HepG2 (cell line): Measurements from ENCODE around the gene PPP2R5C. TPM values are rescaled to one million over a fixed set of nuclear protein-coding genes. Genes with fewer than 3 reads are reported as not detected.

Experiments
- ERF ChIP-seq: IDR thresholded peaks from 2 replicates; pipeline ENCODE4 v1.6.1; 2018; ENCODE audit warnings: missing biosample characterization, missing genetic modification reagents
- HDAC6 ChIP-seq: fragments of 200-600 bp; sonication (generic); IDR thresholded peaks from 2 replicates; pipeline ENCODE4 v1.7.0; 2017; ENCODE audit warnings: mild to moderate bottlenecking, antibody characterized with exemption, low read length, low read depth
- HIVEP1 ChIP-seq: sonication (generic); formaldehyde crosslinking; IDR thresholded peaks from 2 replicates; pipeline ENCODE4 v1.4.0; 2020; ENCODE audit warnings: mild to moderate bottlenecking, missing genetic modification reagents
- HOXA9 ChIP-seq: sonication (generic); formaldehyde crosslinking; IDR thresholded peaks from 2 replicates; pipeline ENCODE4 v1.8.1; 2022; ENCODE audit warnings: missing genetic modification reagents, mild to moderate bottlenecking, moderate library complexity, borderline replicate concordance
- MEIS2 ChIP-seq: sonication (generic); formaldehyde crosslinking; IDR thresholded peaks from 2 replicates; pipeline ENCODE4 v1.9.0; 2021; ENCODE audit warnings: mild to moderate bottlenecking, missing genetic modification reagents
- MIER2 ChIP-seq: IDR thresholded peaks from 2 replicates; pipeline ENCODE4 v1.6.1; 2016; ENCODE audit warnings: missing biosample characterization, missing genetic modification reagents
- NPAS2 ChIP-seq: sonication (generic); formaldehyde crosslinking; IDR thresholded peaks from 2 replicates; pipeline ENCODE4 v1.8.0; 2022; ENCODE audit warnings: mild to moderate bottlenecking, missing genetic modification reagents, borderline replicate concordance
- NR1H2 ChIP-seq: sonication (generic); formaldehyde crosslinking; IDR thresholded peaks from 2 replicates; pipeline ENCODE4 v1.8.1; 2022; ENCODE audit warnings: low read depth, missing genetic modification reagents, borderline replicate concordance
- TBX2 ChIP-seq: sonication (generic); formaldehyde crosslinking; IDR thresholded peaks from 2 replicates; pipeline ENCODE4 v1.5.0; 2020; ENCODE audit warnings: missing genetic modification reagents, mild to moderate bottlenecking, borderline replicate concordance
- TMF1 ChIP-seq: sonication (generic); formaldehyde crosslinking; IDR thresholded peaks from 2 replicates; pipeline ENCODE4 v1.8.1; 2022; ENCODE audit warnings: low read depth, missing genetic modification reagents
- ZNF33A ChIP-seq: sonication (generic); formaldehyde crosslinking; IDR thresholded peaks from 2 replicates; pipeline ENCODE4 v1.5.1; 2020; ENCODE audit warnings: missing genetic modification reagents, mild to moderate bottlenecking, moderate library complexity, borderline replicate concordance
- ZNF460 ChIP-seq: sonication (generic); formaldehyde crosslinking; IDR thresholded peaks from 2 replicates; pipeline ENCODE4 v1.5.1; 2020; ENCODE audit warnings: missing genetic modification reagents, mild to moderate bottlenecking, borderline replicate concordance
- ZNF619 ChIP-seq: sonication (generic); formaldehyde crosslinking; IDR thresholded peaks from 2 replicates; pipeline ENCODE4 v1.4.0; 2020; ENCODE audit warnings: mild to moderate bottlenecking, missing genetic modification reagents
- polyA plus RNA-seq, 8 experiments: library from polyadenylated mRNA; depleted of rRNA in 3 of 8; stranded (reverse) in 7 of 8; unstranded in 1 of 8; fragments of >200 nt; fragmentation: Illumina TruSeq in 4 of 8; extraction: Trizol in 4 of 8; gene quantifications; 2 replicates each; pipeline versions ENCODE4 v1.2.1 to v1.2.3, GENCODE V29; 2011 to 2016; ENCODE audit warnings: low read depth in 4 of 8, missing spikeins in 1 of 8, mixed read lengths in 1 of 8; ENCODE audit not compliant: insufficient read depth in 1 of 8
- total RNA-seq, 5 experiments: library from RNA; depleted of rRNA; stranded (reverse); fragments of >200 nt; fragmentation: Illumina TruSeq; extraction: Trizol; gene quantifications; 2 replicates each; pipeline ENCODE4 v1.2.3, GENCODE V29; 2016; ENCODE audit warnings: low read depth in 1 of 5
- TF ChIP-seq, protein P1 (sequence below): IDR thresholded peaks from 2 replicates; pipeline ENCODE4 v1.6.1; 2016; ENCODE audit warnings: low read depth
- TF ChIP-seq, protein P2 (sequence below): sonication (generic); formaldehyde crosslinking; IDR thresholded peaks from 2 replicates; pipeline ENCODE4 v1.4.0; 2020; ENCODE audit warnings: missing genetic modification reagents
- TF ChIP-seq, protein P3 (sequence below): IDR thresholded peaks from 2 replicates; pipeline ENCODE4 v1.6.1; 2016; ENCODE audit warnings: low read depth, borderline replicate concordance
- TF ChIP-seq, protein P4 (sequence below): sonication (generic); formaldehyde crosslinking; IDR thresholded peaks from 2 replicates; pipeline ENCODE4 v1.4.0; 2020; ENCODE audit warnings: low read depth, mild to moderate bottlenecking, missing genetic modification reagents
- TF ChIP-seq, protein P5 (sequence below): IDR thresholded peaks from 2 replicates; pipeline ENCODE4 v1.6.1; 2016; ENCODE audit warnings: low read depth, control low read depth
- TF ChIP-seq, protein P6 (sequence below): sonication (generic); formaldehyde crosslinking; IDR thresholded peaks from 2 replicates; pipeline ENCODE4 v1.8.1; 2023; ENCODE audit warnings: missing genetic modification reagents, mild to moderate bottlenecking, borderline replicate concordance
- TF ChIP-seq, protein P7 (sequence below): sonication (generic); formaldehyde crosslinking; IDR thresholded peaks from 2 replicates; pipeline ENCODE4 v1.4.0; 2020; ENCODE audit warnings: missing genetic modification reagents

Gene PPP2R5C
- total and polyA plus RNA-seq, 2 of the 13 experiments (the other 11 are each of a cell fraction or from before 2014, with no cell fraction given): 74.3 to 78.5 TPM

DNA sequence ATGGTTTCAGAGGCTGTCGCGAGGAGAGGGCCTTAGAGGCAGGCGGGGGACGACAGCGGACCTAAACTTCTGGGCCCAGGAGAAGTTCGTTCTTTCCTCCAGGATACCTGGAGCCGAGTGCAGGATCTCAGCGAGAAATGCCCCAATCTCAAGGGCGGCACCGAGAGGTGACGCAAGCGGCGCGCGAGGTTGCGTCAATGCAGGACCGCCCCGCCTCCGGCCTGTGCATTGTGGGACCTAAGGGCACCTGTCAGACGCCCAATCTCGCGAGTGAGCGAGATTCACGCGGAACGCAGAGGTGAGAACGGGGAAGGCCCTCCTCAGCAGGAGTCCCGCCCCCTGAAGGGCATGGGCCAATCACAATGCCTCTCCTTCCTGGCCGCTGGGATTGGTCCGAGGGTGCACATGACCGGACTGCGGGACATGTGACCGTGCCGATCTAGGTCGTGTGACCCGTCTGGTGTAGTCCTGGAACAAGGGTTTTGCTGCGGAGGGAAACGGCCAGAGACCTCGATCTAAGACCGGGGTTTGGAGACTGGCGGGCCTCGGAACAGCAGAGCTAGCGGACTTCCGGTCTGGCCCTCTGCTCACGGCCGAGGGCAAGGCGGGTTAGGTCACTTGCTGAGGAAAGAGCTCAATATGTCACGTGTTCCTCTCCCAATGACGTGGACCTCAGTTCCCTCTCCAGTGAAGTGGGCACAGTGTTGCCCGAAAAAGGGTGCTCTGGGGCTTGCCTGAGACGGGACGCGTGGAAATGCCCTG, 186.6 kb downstream of the PPP2R5C start (continued):
- TF ChIP-seq ZNF33A (CRISPR knock-in tag): no peak
- peak; percentile 90 for TF ChIP-seq MEIS2 (CRISPR knock-in tag)
- TF ChIP-seq, protein P1, sequence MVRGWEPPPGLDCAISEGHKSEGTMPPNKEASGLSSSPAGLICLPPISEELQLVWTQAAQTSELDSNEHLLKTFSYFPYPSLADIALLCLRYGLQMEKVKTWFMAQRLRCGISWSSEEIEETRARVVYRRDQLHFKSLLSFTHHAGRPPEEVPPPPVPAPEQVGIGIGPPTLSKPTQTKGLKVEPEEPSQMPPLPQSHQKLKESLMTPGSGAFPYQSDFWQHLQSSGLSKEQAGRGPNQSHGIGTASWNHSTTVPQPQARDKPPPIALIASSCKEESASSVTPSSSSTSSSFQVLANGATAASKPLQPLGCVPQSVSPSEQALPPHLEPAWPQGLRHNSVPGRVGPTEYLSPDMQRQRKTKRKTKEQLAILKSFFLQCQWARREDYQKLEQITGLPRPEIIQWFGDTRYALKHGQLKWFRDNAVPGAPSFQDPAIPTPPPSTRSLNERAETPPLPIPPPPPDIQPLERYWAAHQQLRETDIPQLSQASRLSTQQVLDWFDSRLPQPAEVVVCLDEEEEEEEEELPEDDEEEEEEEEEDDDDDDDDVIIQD: peak; percentile 71
- TF ChIP-seq, protein P2, sequence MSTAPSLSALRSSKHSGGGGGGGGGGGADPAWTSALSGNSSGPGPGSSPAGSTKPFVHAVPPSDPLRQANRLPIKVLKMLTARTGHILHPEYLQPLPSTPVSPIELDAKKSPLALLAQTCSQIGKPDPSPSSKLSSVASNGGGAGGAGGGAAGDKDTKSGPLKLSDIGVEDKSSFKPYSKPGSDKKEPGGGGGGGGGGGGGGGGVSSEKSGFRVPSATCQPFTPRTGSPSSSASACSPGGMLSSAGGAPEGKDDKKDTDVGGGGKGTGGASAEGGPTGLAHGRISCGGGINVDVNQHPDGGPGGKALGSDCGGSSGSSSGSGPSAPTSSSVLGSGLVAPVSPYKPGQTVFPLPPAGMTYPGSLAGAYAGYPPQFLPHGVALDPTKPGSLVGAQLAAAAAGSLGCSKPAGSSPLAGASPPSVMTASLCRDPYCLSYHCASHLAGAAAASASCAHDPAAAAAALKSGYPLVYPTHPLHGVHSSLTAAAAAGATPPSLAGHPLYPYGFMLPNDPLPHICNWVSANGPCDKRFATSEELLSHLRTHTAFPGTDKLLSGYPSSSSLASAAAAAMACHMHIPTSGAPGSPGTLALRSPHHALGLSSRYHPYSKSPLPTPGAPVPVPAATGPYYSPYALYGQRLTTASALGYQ: peak; percentile 73; the same call in 1 of the 2 replicates
- TF ChIP-seq HDAC6: no peak
- TF ChIP-seq NPAS2 (CRISPR knock-in tag): no peak
- TF ChIP-seq HOXA9 (CRISPR knock-in tag): no peak
- TF ChIP-seq, protein P3, sequence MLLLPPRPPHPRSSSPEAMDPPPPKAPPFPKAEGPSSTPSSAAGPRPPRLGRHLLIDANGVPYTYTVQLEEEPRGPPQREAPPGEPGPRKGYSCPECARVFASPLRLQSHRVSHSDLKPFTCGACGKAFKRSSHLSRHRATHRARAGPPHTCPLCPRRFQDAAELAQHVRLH (CRISPR knock-in tag): peak; percentile 82
- peak; percentile 93 for TF ChIP-seq TBX2
- TF ChIP-seq, protein P4, sequence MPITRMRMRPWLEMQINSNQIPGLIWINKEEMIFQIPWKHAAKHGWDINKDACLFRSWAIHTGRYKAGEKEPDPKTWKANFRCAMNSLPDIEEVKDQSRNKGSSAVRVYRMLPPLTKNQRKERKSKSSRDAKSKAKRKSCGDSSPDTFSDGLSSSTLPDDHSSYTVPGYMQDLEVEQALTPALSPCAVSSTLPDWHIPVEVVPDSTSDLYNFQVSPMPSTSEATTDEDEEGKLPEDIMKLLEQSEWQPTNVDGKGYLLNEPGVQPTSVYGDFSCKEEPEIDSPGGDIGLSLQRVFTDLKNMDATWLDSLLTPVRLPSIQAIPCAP (CRISPR knock-in tag): no peak
- no peak; the same call in none of the 2 replicates for TF ChIP-seq ERF
- TF ChIP-seq, protein P5, sequence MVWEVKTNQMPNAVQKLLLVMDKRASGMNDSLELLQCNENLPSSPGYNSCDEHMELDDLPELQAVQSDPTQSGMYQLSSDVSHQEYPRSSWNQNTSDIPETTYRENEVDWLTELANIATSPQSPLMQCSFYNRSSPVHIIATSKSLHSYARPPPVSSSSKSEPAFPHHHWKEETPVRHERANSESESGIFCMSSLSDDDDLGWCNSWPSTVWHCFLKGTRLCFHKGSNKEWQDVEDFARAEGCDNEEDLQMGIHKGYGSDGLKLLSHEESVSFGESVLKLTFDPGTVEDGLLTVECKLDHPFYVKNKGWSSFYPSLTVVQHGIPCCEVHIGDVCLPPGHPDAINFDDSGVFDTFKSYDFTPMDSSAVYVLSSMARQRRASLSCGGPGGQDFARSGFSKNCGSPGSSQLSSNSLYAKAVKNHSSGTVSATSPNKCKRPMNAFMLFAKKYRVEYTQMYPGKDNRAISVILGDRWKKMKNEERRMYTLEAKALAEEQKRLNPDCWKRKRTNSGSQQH (CRISPR knock-in tag): peak; percentile 62; the same call in 1 of the 2 replicates
- peak; percentile 58 for TF ChIP-seq TMF1 (CRISPR knock-in tag)
- peak; percentile 73; the same call in 1 of the 2 replicates for TF ChIP-seq HIVEP1 (CRISPR knock-in tag)
- peak; percentile 72 for TF ChIP-seq ZNF619 (CRISPR knock-in tag)
- TF ChIP-seq, protein P6, sequence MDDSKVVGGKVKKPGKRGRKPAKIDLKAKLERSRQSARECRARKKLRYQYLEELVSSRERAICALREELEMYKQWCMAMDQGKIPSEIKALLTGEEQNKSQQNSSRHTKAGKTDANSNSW (CRISPR knock-in tag): no peak; the same call in 1 of the 2 replicates
- no peak; the same call in 1 of the 2 replicates for TF ChIP-seq NR1H2 (CRISPR knock-in tag)
- no peak for TF ChIP-seq ZNF460
- no peak for TF ChIP-seq MIER2
- TF ChIP-seq, protein P7, sequence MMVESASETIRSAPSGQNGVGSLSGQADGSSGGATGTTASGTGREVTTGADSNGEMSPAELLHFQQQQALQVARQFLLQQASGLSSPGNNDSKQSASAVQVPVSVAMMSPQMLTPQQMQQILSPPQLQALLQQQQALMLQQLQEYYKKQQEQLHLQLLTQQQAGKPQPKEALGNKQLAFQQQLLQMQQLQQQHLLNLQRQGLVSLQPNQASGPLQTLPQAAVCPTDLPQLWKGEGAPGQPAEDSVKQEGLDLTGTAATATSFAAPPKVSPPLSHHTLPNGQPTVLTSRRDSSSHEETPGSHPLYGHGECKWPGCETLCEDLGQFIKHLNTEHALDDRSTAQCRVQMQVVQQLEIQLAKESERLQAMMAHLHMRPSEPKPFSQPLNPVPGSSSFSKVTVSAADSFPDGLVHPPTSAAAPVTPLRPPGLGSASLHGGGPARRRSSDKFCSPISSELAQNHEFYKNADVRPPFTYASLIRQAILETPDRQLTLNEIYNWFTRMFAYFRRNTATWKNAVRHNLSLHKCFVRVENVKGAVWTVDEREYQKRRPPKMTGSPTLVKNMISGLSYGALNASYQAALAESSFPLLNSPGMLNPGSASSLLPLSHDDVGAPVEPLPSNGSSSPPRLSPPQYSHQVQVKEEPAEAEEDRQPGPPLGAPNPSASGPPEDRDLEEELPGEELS (CRISPR knock-in tag): peak; percentile 78
